Measurements from ENCODE around the gene HYAL2. TPM values are rescaled to one million over a fixed set of nuclear protein-coding genes. Genes with fewer than 3 reads are reported as not detected.

The HYAL2 gene
- polyA plus RNA-seq, 2 of the 4 experiments (the other 2 are of a cell fraction) = 24.5 to 31.0 TPM

- H3K27ac ChIP-seq = no peak overlapping the region
- TF ChIP-seq FOSB (CRISPR knock-in tag; IDR thresholded peaks at IDR 0.05) (no peak), EHMT2 (IDR thresholded peaks at IDR 0.05; ENCODE audit: low read depth) (no peak), FOXS1 (CRISPR knock-in tag; IDR thresholded peaks at IDR 0.05) (no peak), RNF2 (IDR thresholded peaks at IDR 0.05; ENCODE audit: borderline replicate concordance, low read depth) (no peak), EP300 (IDR thresholded peaks at IDR 0.05) (no peak), MAZ (IDR thresholded peaks at IDR 0.05; ENCODE audit: borderline replicate concordance, low read depth, low read length) (no peak), ZSCAN20 (CRISPR knock-in tag; IDR thresholded peaks at IDR 0.05) (no peak), TFCP2L1 (CRISPR knock-in tag; IDR thresholded peaks at IDR 0.05) (no peak), CEBPB (IDR thresholded peaks at IDR 0.05) (no peak), ZFP36 (IDR thresholded peaks at IDR 0.05; ENCODE audit: borderline replicate concordance, partially characterized antibody) (no peak), HOXB13 (CRISPR knock-in tag; IDR thresholded peaks at IDR 0.05; ENCODE audit: low read depth) (no peak), JUN (IDR thresholded peaks at IDR 0.05) (no peak), FOSL2 (IDR thresholded peaks at IDR 0.05) (no peak), FOSL2 (CRISPR knock-in tag; IDR thresholded peaks at IDR 0.05) (no peak), ZC3H11A (IDR thresholded peaks at IDR 0.05) (no peak), SREBF2 (IDR thresholded peaks at IDR 0.05) (no peak), HEYL (CRISPR knock-in tag; IDR thresholded peaks at IDR 0.05) (no peak), MAX (IDR thresholded peaks at IDR 0.05) (no peak), HOXB5 (CRISPR knock-in tag; IDR thresholded peaks at IDR 0.05) (no peak), CHD4 (IDR thresholded peaks at IDR 0.05; ENCODE audit: borderline replicate concordance) (no peak)
- DNase-seq (ENCODE audit: low read depth in 1 of 2, low spot score in 1 of 2) (no peak), FAIRE-seq (no peak), ATAC-seq (no peak)
- peaks cover 19% of the 10 kb centered on the region for H3K4me1 ChIP-seq
- ChIA-PET POLR2A (no interaction called here), CTCF (interaction anchor here (0.7 to 8.0 kb wide), 20 partner anchors 9 to 93 kb away, joined by 3 to 67 read pairs (median 4); partner anchors contain the start of gene GNAI2)
- H3K4me2 ChIP-seq = no peak overlapping the region
- H3K9me3 ChIP-seq = no peaks in the 10 kb centered on the region
- no peak overlapping the region for H3K4me3 ChIP-seq
- 95% methylated on average over 36 of the region's 65 CpGs for WGBS (ENCODE audit: missing lambda C conversion rate)
Observed at GRCh38 chr3:50275141-50275995, 47.2 kb downstream of the HYAL2 start.

DNA sequence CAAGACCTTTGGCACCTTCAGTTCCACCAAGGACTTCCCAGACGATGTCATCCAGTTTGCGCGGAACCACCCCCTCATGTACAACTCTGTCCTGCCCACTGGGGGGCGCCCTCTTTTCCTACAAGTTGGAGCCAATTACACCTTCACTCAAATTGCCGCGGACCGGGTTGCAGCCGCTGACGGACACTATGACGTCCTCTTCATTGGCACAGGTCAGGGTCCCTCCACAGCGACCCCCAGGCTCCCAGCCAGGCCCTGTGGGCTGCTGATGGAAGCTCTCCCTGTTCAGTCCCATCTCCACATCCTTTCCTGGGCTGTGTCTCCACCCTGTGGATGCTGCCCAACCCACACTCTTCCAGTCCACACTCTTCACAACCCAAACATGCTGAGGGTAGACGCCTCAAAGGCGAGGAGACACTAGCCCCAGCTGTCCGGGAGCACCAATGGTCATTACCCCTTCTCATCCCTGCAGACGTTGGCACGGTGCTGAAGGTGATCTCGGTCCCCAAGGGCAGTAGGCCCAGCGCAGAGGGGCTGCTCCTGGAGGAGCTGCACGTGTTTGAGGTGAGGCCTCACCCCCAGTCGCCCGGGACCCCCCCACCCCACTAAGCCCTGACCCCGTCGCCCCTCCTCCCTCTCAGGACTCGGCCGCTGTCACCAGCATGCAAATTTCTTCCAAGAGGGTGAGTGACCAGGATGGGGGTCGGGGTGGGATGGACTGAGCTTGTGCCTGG lies 48.0 kb downstream of the HYAL2 start:
- TF ChIP-seq CHD4 (IDR thresholded peaks at IDR 0.05; ENCODE audit: borderline replicate concordance) (no peak), MAX (IDR thresholded peaks at IDR 0.05) (0 out of 2 replicates have a peak, but pooled peaks have one; percentile 20), EHF (CRISPR knock-in tag; IDR thresholded peaks at IDR 0.05) (no peak), RARB (CRISPR knock-in tag; IDR thresholded peaks at IDR 0.05) (no peak), CHD2 (IDR thresholded peaks at IDR 0.05; ENCODE audit: low read length, partially characterized antibody) (no peak), SMC3 (IDR thresholded peaks at IDR 0.05) (peak; percentile 39; the same call in 1 of the 3 replicates), RAD21 (conservative IDR thresholded peaks at IDR 0.05 in 1 of 2, IDR thresholded peaks at IDR 0.05 in 1 of 2) (peak in 1 of 2 experiments; percentile 35; a peak in 2 of 5 replicates), RCOR1 (IDR thresholded peaks at IDR 0.05; ENCODE audit: low read depth, low read length) (no peak)
- TF ChIP-seq, protein P1, sequence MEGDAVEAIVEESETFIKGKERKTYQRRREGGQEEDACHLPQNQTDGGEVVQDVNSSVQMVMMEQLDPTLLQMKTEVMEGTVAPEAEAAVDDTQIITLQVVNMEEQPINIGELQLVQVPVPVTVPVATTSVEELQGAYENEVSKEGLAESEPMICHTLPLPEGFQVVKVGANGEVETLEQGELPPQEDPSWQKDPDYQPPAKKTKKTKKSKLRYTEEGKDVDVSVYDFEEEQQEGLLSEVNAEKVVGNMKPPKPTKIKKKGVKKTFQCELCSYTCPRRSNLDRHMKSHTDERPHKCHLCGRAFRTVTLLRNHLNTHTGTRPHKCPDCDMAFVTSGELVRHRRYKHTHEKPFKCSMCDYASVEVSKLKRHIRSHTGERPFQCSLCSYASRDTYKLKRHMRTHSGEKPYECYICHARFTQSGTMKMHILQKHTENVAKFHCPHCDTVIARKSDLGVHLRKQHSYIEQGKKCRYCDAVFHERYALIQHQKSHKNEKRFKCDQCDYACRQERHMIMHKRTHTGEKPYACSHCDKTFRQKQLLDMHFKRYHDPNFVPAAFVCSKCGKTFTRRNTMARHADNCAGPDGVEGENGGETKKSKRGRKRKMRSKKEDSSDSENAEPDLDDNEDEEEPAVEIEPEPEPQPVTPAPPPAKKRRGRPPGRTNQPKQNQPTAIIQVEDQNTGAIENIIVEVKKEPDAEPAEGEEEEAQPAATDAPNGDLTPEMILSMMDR (IDR thresholded peaks at IDR 0.05) = peak; percentile 69
- TF ChIP-seq, protein P2, sequence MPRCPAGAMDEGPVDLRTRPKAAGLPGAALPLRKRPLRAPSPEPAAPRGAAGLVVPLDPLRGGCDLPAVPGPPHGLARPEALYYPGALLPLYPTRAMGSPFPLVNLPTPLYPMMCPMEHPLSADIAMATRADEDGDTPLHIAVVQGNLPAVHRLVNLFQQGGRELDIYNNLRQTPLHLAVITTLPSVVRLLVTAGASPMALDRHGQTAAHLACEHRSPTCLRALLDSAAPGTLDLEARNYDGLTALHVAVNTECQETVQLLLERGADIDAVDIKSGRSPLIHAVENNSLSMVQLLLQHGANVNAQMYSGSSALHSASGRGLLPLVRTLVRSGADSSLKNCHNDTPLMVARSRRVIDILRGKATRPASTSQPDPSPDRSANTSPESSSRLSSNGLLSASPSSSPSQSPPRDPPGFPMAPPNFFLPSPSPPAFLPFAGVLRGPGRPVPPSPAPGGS (IDR thresholded peaks at IDR 0.05) = no peak
- TF ChIP-seq, protein P3, sequence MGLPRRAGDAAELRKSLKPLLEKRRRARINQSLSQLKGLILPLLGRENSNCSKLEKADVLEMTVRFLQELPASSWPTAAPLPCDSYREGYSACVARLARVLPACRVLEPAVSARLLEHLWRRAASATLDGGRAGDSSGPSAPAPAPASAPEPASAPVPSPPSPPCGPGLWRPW (IDR thresholded peaks at IDR 0.05) = no peak
- Histone ChIP-seq H3K4me3 (no peak overlapping the region), H3K4me2 (no peak overlapping the region; the same call in 2 of the 3 replicates), H3K27ac (no peak overlapping the region), H3K4me1 (peaks cover 27% of the 10 kb centered on the region), H3K9me3 (no peaks in the 10 kb centered on the region)
- ChIA-PET CTCF (interaction anchor here (0.7 to 8.0 kb wide), 20 partner anchors 8 to 92 kb away, joined by 3 to 67 read pairs (median 4); partner anchors contain the start of gene GNAI2), POLR2A (no interaction called here)
- peak; percentile 50 to 81 for DNase-seq (ENCODE audit: low read depth in 1 of 2, low spot score in 1 of 2)
- WGBS (ENCODE audit: missing lambda C conversion rate) = 13% methylated on average over 13 of the region's 26 CpGs
- FAIRE-seq = no peak
- peak; percentile 45 to 70; a peak in 5 of 6 replicates for ATAC-seq

All from A549 (cell line).